ENCODE measurements around the gene ZBTB20.

Gene ZBTB20

GRCh38 chr3:114664006-114664405, 483.1 kb downstream of the ZBTB20 start:
- H3K27ac ChIP-seq (ENCODE audit: low read length): no peak overlapping the region
- H3K9ac ChIP-seq (ENCODE audit: low read length): no peak overlapping the region
- TF ChIP-seq EZH2phosphoT487 (IDR thresholded peaks at IDR 0.05; ENCODE audit: low read length): no peak
- no peak for TF ChIP-seq CTCF (IDR thresholded peaks at IDR 0.05; ENCODE audit: low read length)
- TF ChIP-seq EZH2 (optimal IDR thresholded peaks at IDR 0.05; ENCODE audit: low read depth, low read length): no peak
- no peaks in the 10 kb centered on the region for H3K4me1 ChIP-seq (ENCODE audit: low read length)
- H3F3A ChIP-seq (ENCODE audit: insufficient read depth, low read length): no peaks in the 10 kb centered on the region
- no peaks in the 10 kb centered on the region for H3K79me2 ChIP-seq (ENCODE audit: low read length)
- no peak for DNase-seq
- no peaks in the 10 kb centered on the region for H3K36me3 ChIP-seq (replicated peaks; ENCODE audit: insufficient read depth, low read length)
- no peak overlapping the region for H3K4me3 ChIP-seq (ENCODE audit: low read length)
- H2AFZ ChIP-seq (ENCODE audit: low read length): no peak overlapping the region
- no peak overlapping the region for H3K4me2 ChIP-seq (ENCODE audit: low read depth, low read length)
- H3K9me2 ChIP-seq (replicated peaks; ENCODE audit: insufficient read depth, low read length): no peaks in the 10 kb centered on the region
- H4K20me1 ChIP-seq (ENCODE audit: insufficient read depth, low read length): no peaks in the 10 kb centered on the region
- no peaks in the 10 kb centered on the region for H3K27me3 ChIP-seq (replicated peaks; ENCODE audit: insufficient read depth, low read length)
- H3K9me3 ChIP-seq (replicated peaks; ENCODE audit: insufficient read depth, low read length): no peaks in the 10 kb centered on the region

DNA sequence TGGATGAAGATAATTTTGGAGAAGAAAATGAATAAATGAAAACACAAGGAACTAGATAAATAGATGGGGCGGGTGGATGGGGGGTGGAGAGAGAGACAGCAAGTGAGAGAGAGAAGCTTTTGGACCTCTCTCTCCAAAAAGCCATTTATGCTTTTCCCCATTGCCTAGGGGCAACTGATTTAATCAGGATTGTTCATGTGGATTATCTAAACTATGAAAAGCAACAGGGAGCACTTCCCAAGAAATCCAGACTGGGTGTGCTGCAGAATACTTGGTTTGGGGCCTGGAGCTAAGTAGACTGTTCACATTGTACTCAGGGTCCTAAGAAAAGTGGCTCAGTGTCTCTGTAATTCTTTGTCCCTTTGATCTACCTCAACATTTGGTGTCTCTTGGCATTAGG, 486.3 kb downstream of the ZBTB20 start:
- Histone ChIP-seq H3K4me3 (ENCODE audit: low read length) (no peak overlapping the region), H4K20me1 (ENCODE audit: insufficient read depth, low read length) (no peaks in the 10 kb centered on the region), H3F3A (ENCODE audit: insufficient read depth, low read length) (no peaks in the 10 kb centered on the region), H3K4me2 (ENCODE audit: low read depth, low read length) (no peak overlapping the region), H2AFZ (ENCODE audit: low read length) (no peak overlapping the region), H3K79me2 (ENCODE audit: low read length) (no peaks in the 10 kb centered on the region), H3K27me3 (replicated peaks; ENCODE audit: insufficient read depth, low read length) (no peaks in the 10 kb centered on the region), H3K9ac (ENCODE audit: low read length) (no peak overlapping the region), H3K9me2 (replicated peaks; ENCODE audit: insufficient read depth, low read length) (no peaks in the 10 kb centered on the region), H3K4me1 (ENCODE audit: low read length) (no peaks in the 10 kb centered on the region), H3K36me3 (replicated peaks; ENCODE audit: insufficient read depth, low read length) (no peaks in the 10 kb centered on the region), H3K27ac (ENCODE audit: low read length) (no peak overlapping the region), H3K9me3 (replicated peaks; ENCODE audit: insufficient read depth, low read length) (no peaks in the 10 kb centered on the region)
- no peak for TF ChIP-seq CTCF (IDR thresholded peaks at IDR 0.05; ENCODE audit: low read length)
- TF ChIP-seq EZH2phosphoT487 (IDR thresholded peaks at IDR 0.05; ENCODE audit: low read length): no peak
- TF ChIP-seq EZH2 (optimal IDR thresholded peaks at IDR 0.05; ENCODE audit: low read depth, low read length): no peak
- DNase-seq: no peak

GRCh38 chr3:114660124-114660523, 487.0 kb downstream of the ZBTB20 start:
- H3K9ac ChIP-seq (ENCODE audit: low read length): no peak overlapping the region

More at GRCh38 chr3:114660124-114660523, 487.0 kb downstream of the ZBTB20 start:
- H3K27me3 ChIP-seq (replicated peaks; ENCODE audit: insufficient read depth, low read length): no peaks in the 10 kb centered on the region
- no peak for TF ChIP-seq EZH2phosphoT487 (IDR thresholded peaks at IDR 0.05; ENCODE audit: low read length)
- TF ChIP-seq EZH2 (optimal IDR thresholded peaks at IDR 0.05; ENCODE audit: low read depth, low read length): no peak
- TF ChIP-seq CTCF (IDR thresholded peaks at IDR 0.05; ENCODE audit: low read length): no peak
- H3K27ac ChIP-seq (ENCODE audit: low read length): no peak overlapping the region
- no peaks in the 10 kb centered on the region for H3F3A ChIP-seq (ENCODE audit: insufficient read depth, low read length)
- no peak overlapping the region for H3K4me2 ChIP-seq (ENCODE audit: low read depth, low read length)
- H2AFZ ChIP-seq (ENCODE audit: low read length): no peak overlapping the region
- no peaks in the 10 kb centered on the region for H3K4me1 ChIP-seq (ENCODE audit: low read length)
- no peak overlapping the region for H3K4me3 ChIP-seq (ENCODE audit: low read length)
- H3K36me3 ChIP-seq (replicated peaks; ENCODE audit: insufficient read depth, low read length): no peaks in the 10 kb centered on the region
- H3K79me2 ChIP-seq (ENCODE audit: low read length): no peaks in the 10 kb centered on the region
- H3K9me2 ChIP-seq (replicated peaks; ENCODE audit: insufficient read depth, low read length): no peaks in the 10 kb centered on the region
- H4K20me1 ChIP-seq (ENCODE audit: insufficient read depth, low read length): no peaks in the 10 kb centered on the region
- no peaks in the 10 kb centered on the region for H3K9me3 ChIP-seq (replicated peaks; ENCODE audit: insufficient read depth, low read length)
- DNase-seq: no peak

All from MM.1S (cell line).